Measurements from ENCODE around the gene COA1.

Gene COA1

DNA sequence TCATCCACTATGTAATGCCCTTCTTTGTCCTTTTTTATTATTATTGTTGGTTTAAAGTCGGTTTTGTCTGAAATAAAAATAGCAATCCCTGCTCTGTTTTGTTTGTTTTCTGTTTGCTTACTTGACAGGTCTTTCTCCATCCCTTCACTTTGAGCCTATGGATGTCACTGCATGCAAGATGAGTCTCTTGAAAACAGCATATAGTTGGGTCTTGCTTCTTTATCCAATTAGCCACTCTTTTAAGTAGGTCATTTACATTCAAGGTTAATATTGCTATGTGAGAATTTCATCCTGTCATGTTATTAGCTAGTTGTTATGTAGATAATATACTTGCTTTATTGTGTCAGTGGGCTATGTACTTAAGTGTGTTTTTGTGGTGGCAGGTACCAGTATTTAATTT, 25.8 kb downstream of the COA1 start:
- no peak overlapping the region for H3K27ac ChIP-seq
- TF ChIP-seq, protein P1, sequence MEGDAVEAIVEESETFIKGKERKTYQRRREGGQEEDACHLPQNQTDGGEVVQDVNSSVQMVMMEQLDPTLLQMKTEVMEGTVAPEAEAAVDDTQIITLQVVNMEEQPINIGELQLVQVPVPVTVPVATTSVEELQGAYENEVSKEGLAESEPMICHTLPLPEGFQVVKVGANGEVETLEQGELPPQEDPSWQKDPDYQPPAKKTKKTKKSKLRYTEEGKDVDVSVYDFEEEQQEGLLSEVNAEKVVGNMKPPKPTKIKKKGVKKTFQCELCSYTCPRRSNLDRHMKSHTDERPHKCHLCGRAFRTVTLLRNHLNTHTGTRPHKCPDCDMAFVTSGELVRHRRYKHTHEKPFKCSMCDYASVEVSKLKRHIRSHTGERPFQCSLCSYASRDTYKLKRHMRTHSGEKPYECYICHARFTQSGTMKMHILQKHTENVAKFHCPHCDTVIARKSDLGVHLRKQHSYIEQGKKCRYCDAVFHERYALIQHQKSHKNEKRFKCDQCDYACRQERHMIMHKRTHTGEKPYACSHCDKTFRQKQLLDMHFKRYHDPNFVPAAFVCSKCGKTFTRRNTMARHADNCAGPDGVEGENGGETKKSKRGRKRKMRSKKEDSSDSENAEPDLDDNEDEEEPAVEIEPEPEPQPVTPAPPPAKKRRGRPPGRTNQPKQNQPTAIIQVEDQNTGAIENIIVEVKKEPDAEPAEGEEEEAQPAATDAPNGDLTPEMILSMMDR (conservative IDR thresholded peaks at IDR 0.05): no peak

DNA sequence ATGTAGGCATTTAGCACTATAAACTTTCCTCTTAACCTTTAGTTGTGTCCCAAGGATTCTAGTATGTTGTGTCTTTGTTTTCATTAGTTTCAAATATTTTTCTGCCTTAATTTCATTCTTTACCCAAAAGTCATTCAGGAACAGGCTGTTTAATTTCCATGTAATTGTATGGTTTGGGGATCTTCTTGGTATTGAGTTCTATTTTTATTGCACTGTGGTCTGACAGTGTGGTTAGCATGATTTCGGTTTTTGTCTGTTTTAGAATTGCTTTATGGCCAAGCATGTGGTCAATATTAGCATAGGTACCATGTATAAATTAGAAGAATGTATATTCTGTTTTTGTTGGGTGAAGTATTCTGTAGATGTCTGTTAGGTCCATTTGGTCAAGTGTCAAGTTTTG, 26.3 kb downstream of the COA1 start:
- TF ChIP-seq, protein P1 (conservative IDR thresholded peaks at IDR 0.05): no peak
- no peak overlapping the region for H3K27ac ChIP-seq

DNA sequence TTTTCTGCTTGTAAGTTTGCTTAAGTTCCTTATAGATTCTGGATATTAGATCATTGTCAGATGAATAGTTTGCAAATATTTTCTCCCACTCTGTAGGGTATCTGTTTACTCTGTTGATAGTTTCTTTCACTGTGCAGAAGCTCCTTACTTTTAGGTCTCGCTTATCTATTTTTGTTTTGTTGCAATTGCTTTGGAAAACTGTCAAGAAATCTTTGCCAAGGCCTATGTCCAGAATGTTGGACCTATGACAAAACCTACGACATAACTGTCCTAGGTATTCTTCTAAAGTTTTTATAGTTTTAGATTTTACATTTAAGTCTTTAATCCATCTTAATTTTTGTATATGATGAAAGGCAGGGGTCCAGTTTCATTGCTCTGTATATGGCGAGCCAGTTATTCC, 27.4 kb downstream of the COA1 start:
- TF ChIP-seq, protein P1 (conservative IDR thresholded peaks at IDR 0.05): no peak
- no peak overlapping the region for H3K27ac ChIP-seq

DNA sequence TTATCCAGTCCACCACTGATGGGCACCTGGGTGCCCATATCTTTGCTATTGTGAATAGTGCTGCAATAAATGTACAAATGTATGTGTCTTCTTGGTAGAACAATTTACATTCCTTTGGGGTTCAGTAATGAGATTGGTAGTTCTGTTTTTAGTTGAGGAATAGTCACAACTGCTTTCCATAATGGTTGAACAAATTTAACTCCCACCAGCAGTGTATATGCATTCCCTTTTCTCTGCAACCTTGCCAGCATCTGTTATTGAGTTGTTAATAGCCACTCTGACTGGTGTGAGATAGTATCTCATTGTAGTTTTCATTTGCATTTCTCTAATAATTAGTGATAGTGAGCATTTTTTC, 27.8 kb downstream of the COA1 start:
- no peak overlapping the region for H3K27ac ChIP-seq
- TF ChIP-seq, protein P1 (conservative IDR thresholded peaks at IDR 0.05): no peak

DNA sequence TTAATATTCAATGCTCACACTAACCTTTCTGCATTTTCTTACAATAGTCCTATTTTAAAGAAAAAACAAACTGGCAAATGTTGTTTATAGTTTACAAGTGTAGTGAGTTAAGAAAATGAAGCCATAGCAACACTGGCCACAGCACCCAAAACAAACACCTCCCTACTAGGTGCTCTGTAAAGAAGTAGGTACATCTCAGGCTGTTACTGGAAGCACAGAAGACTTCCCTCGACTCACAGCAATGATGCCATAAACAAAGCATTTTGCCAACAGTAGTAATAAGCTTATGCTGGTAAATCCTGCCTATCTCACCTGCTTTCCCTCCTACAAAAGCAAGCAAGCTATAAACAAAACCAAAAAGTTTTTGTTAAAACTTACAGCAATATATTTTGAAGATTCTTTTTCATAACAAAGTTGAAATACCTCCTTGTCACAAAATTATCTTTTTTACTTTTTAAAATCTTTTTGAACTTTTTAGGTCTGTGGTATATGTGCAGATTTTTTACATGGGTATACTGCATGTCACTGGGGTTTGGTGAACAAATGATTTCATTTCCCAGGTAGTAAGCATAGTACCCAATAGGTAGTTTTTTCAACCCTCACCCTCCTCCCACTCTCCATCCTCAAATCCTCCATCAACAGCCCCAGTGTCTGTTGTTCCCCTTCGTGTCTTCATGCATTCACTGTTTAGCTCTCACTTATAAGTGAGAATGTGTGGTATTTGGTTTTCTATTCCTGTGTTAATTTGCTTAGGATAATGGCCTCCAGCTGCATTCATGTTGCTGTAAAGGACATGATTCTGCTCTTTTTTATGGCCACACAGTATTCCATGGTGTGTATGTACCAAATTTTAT, 28.4 kb downstream of the COA1 start:
- H3K27ac ChIP-seq: no peak overlapping the region
- TF ChIP-seq, protein P1 (conservative IDR thresholded peaks at IDR 0.05): no peak

DNA sequence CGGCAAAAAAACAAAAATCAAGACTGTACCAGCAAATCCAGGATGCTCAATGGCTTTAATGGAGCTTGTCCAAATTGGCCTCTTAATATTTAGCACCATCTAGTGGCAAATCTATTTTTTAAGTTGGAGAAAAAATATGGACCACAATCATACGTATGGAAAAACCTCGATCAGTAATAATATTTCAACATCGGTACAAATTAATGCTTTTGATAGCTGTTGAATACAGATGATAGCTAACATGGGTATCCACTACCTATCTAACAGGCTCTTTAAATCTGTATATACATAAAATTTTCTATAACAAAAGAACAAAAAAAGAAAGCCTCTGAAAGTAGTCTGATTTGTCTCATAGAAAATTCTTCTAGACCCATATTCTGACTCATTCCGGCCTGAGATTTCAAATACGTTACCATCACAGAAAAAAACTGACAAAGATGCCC, 29.2 kb downstream of the COA1 start:
- TF ChIP-seq, protein P1 (conservative IDR thresholded peaks at IDR 0.05): peak; percentile 96
- H3K27ac ChIP-seq: no peak overlapping the region

DNA sequence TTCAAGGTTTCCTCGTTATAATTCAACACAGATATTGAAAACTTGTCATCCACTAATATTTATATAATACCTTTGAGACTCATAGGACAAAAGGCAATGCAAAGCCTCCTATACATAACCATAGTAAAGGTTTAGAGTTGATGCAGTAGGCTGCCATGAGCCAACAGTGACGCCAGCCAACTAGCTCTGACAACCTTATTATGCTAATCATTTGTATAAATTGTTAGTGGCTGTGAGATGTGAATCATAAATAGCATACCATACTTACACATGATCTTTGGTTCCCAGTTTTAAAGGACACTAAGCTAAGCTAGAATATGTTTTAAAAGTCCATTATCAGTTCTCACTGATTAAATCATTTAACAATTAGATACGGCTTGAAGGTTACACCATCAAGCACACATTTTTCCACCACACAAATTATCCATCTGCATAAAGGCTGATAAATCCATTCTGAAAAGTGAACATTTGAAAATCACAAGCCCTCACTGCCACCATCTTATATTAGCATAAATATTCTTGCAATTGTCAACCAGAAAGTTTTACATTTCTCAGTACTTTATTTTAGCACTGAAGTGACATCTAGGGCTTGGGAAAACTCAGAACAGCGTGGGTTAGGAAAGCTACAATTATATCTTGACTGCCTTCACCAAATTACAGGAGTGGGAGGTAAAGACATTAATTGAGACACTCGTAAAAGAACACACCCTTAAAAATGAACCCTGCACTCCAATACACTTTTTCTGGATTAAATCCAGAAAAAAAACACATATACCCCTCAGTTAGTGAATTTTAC, 30.7 kb downstream of the COA1 start:
- H3K27ac ChIP-seq: no peak overlapping the region

More for the DNA sequence above, 30.7 kb downstream of the COA1 start:
- TF ChIP-seq, protein P1 (conservative IDR thresholded peaks at IDR 0.05): no peak
